K562 (cell line): ENCODE results near the gene ATP13A4. TPM values are rescaled to one million over a fixed set of nuclear protein-coding genes. Genes with fewer than 3 reads are reported as not detected.

Experiments
- ATAC-seq: fragments of 200-7000 bp; cut with Tn5 transposase; 3 replicates; pipeline ENCODE4 v1.9.1; 2020; ENCODE audit warnings: moderate library complexity
- BruUV-seq: library from RNA; stranded (reverse); fragments of 400-500 nt; replicated peaks from 2 replicates; lab custom pipeline; 2021; lab: Mats Ljungman, UMichigan
- CTCF ChIA-PET: fragments of 300-600 bp; formaldehyde crosslinking; extraction: SDS; loops from one replicate; lab custom pipeline; 2021; ENCODE audit warnings: low intra/inter-chr PET ratio; lab: Yijun Ruan, JAX
- POLR2A ChIA-PET: fragments of 300-600, 350-650 bp; sonication (Branson Sonifier 250); formaldehyde crosslinking; extraction: SDS; loops from one replicate; lab custom pipeline; 2021; ENCODE audit warnings: antibody characterized with exemption, inconsistent platforms; lab: Yijun Ruan, JAX
- DNase-seq, 4 experiments: peaks; one replicate each; pipeline versions ENCODE4 v3.0.0 to v3.0.0-alpha.2; 2011 to 2018; ENCODE audit warnings: low spot score in 3 of 4, mixed read lengths in 3 of 4; ENCODE audit errors: extremely low read depth in 1 of 4
- FAIRE-seq: peaks from 2 replicates; lab custom pipeline; 2011; peaks lifted over from hg19 to GRCh38; lab: Jason Lieb, UNC
- H2AFZ ChIP-seq: 2 replicates; pipeline ENCODE4 v1.6.0; 2011; ENCODE audit warnings: low read depth, low read length, control low read depth, inconsistent platforms
- H3K27ac ChIP-seq: fragments of 200-600 bp; 3 replicates; pipeline ENCODE4 v1.8.0; 2011; ENCODE audit warnings: low read depth, mild to moderate bottlenecking, control low read depth, inconsistent platforms, low read length, moderate library complexity, mixed read lengths; ENCODE audit errors: extremely low read depth
- H3K27me3 ChIP-seq, 2 experiments: fragments of 300-600 bp in 1 of 2; 2 replicates in 1 of 2; 3 replicates in 1 of 2; pipeline versions ENCODE4 v1.6.0 to v1.8.0; 2011; ENCODE audit warnings: inconsistent platforms in 2 of 2, low read length in 2 of 2, mild to moderate bottlenecking in 1 of 2, mixed read lengths in 1 of 2, moderate library complexity in 1 of 2; ENCODE audit not compliant: control insufficient read depth in 2 of 2, insufficient read depth in 2 of 2
- H3K36me3 ChIP-seq: fragments of 300-600 bp; 3 replicates; pipeline ENCODE4 v1.8.0; 2011; ENCODE audit warnings: mild to moderate bottlenecking, low read length, inconsistent platforms; ENCODE audit not compliant: control insufficient read depth, insufficient read depth
- H3K4me1 ChIP-seq, 2 experiments: fragments of 200-600 bp in 1 of 2; replicated peaks in 1 of 2; 2 replicates in 1 of 2; 3 replicates in 1 of 2; pipeline versions ENCODE4 v1.5.1 to v1.8.0; 2011; ENCODE audit warnings: inconsistent platforms in 2 of 2, low read length in 2 of 2, mild to moderate bottlenecking in 1 of 2, mixed read lengths in 1 of 2, moderate library complexity in 1 of 2; ENCODE audit not compliant: control insufficient read depth in 2 of 2, insufficient read depth in 2 of 2
- H3K4me2 ChIP-seq: 2 replicates; pipeline ENCODE4 v1.6.1; 2011; ENCODE audit warnings: low read length, control low read depth, inconsistent platforms, mixed read lengths; ENCODE audit not compliant: insufficient read depth
- H3K4me3 ChIP-seq: fragments of 200-600 bp; sonication (generic), shearing (Covaris generic); 2 replicates; pipeline ENCODE4 v1.5.1; 2016; ENCODE audit warnings: control low read depth, inconsistent platforms
- H3K79me2 ChIP-seq: fragments of 200-600 bp; 3 replicates; pipeline ENCODE4 v1.8.0; 2011; ENCODE audit warnings: low read length, inconsistent platforms; ENCODE audit not compliant: control insufficient read depth, insufficient read depth
- H3K9ac ChIP-seq, 2 experiments: 2 replicates each; pipeline versions ENCODE4 v1.6.0 to v1.6.1; 2011; ENCODE audit warnings: low read depth in 2 of 2, low read length in 2 of 2, control low read depth in 1 of 2, inconsistent platforms in 1 of 2, mild to moderate bottlenecking in 1 of 2, mixed read lengths in 1 of 2; ENCODE audit not compliant: insufficient read depth in 1 of 2
- H3K9me1 ChIP-seq: one replicate; pipeline ENCODE4 v1.6.0; 2011; ENCODE audit warnings: inconsistent platforms, mild to moderate bottlenecking, low read length, moderate library complexity; ENCODE audit not compliant: control insufficient read depth, insufficient read depth
- H3K9me3 ChIP-seq: replicated peaks from 2 replicates; pipeline ENCODE4 v1.5.1; 2011; ENCODE audit warnings: low read depth, low read length, inconsistent platforms; ENCODE audit not compliant: control insufficient read depth, insufficient read depth
- H4K20me1 ChIP-seq: replicated peaks from 2 replicates; pipeline ENCODE4 v1.6.1; 2011; ENCODE audit warnings: low read length, inconsistent platforms, mixed read lengths; ENCODE audit not compliant: control insufficient read depth, insufficient read depth
- PHF8 ChIP-seq: fragments of 200-600 bp; sonication (generic); IDR thresholded peaks from 2 replicates; pipeline ENCODE4 v1.6.1; 2012; ENCODE audit warnings: mixed run types, mild to moderate bottlenecking, inconsistent platforms, low read length, moderate library complexity, borderline replicate concordance
- RBBP5 ChIP-seq: fragments of 200-600 bp; sonication (generic); IDR thresholded peaks from 2 replicates; pipeline ENCODE4 v1.6.1; 2012; ENCODE audit warnings: borderline replicate concordance, mild to moderate bottlenecking, low read length, control low read depth, inconsistent platforms; ENCODE audit not compliant: insufficient read depth, poor library complexity, severe bottlenecking
- RBM39 ChIP-seq: fragments of 200-400 bp; formaldehyde crosslinking; optimal IDR thresholded peaks from 2 replicates; pipeline ENCODE3; 2018; ENCODE audit warnings: low read depth, low read length
- TAL1 ChIP-seq: fragments of 450-650 bp; IDR thresholded peaks from 2 replicates; pipeline ENCODE4 v1.6.1; 2016; ENCODE audit warnings: mild to moderate bottlenecking
- ZBTB2 ChIP-seq: fragments of 450-650 bp; IDR thresholded peaks from 2 replicates; pipeline ENCODE4 v1.6.1; 2016; ENCODE audit warnings: antibody characterized with exemption
- WGBS: fragments of 100-300 bp; shearing (Covaris generic); methylation state at CpG from one replicate; pipeline ENCODE4 v1.1.6; 2016; ENCODE audit warnings: low coverage, mixed read lengths; ENCODE audit not compliant: insufficient coverage; ENCODE audit errors: missing lambda C conversion rate; 5-methylcytosine and 5-hydroxymethylcytosine counted together
- in situ Hi-C: fragments of 300-500 bp; cut with MboI; formaldehyde crosslinking; loops from 4 replicates; pipeline ENCODE4 v1.15.0; 2018; ENCODE audit warnings: inconsistent platforms, mixed read lengths
- intact Hi-C: fragments of 100-400 bp; cut with micrococcal nuclease; formaldehyde crosslinking; loops from 2 replicates; pipeline ENCODE4 v1.14.2; 2022
- polyA plus RNA-seq, 8 experiments: library from polyadenylated mRNA; depleted of rRNA in 4 of 8; stranded (reverse) in 5 of 8; unstranded in 3 of 8; fragments of >200 nt; fragmentation: Nextera tagmentation in 2 of 8; fragmentation: Illumina TruSeq in 1 of 8; extraction: Ambion mirVana in 2 of 8; extraction: Trizol in 1 of 8; gene quantifications; 2 replicates each; pipeline versions ENCODE4 v1.2.1 to v1.2.3, GENCODE V29; 2011 to 2014; ENCODE audit warnings: inconsistent platforms in 1 of 8, missing spikeins in 1 of 8
- total RNA-seq, 7 experiments: library from RNA; depleted of rRNA in 6 of 7; stranded (reverse); fragments of >200 nt in 6 of 7; fragmentation: Illumina TruSeq in 2 of 7; extraction: Trizol in 2 of 7; gene quantifications; 2 replicates each; pipeline versions ENCODE4 v1.2.1 to v1.2.3, GENCODE V29; 2011 to 2021; ENCODE audit warnings: low replicate concordance in 1 of 7

Gene ATP13A4
- total and polyA plus RNA-seq, 9 of the 15 experiments (the other 6 are each of a cell fraction or from before 2014, with no cell fraction given) = 0.03 to 0.14 (median 0.07) TPM; not detected in 6

DNA sequence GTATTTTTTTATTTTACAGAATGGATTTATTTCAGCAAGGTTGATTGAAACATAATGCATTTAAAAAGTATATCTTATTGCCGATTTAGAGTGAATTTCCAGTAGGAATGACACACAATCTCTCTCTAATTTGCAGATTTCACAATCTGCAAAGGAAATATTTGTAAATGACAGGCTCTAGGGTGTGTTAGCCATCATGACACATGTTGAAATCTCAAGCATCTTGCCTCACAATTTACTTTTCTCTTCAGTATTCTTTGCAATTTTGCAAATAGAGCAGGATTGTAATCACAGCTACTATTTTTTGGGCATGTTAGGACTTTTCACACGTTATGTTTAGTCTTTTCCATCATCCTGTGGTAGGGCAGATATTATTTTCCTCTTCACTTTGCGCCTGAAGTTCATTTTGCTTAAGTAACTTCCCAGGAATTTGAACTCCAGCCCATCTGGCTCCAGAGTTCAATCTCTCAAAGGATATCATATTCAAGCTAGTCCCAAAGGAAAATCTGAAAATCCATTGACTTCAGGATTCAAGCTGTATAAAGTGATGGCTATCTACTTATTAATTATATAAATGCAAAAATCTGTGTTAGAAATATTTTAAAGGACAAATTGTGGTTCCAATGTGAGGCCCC is 55.4 kb downstream of the ATP13A4 start:
- intact Hi-C loops (no loop called here), in situ Hi-C loops (no loop called here)
- H3K27ac ChIP-seq = no peak overlapping the region
- ChIA-PET CTCF (no interaction called here), POLR2A (no interaction called here)
- BruUV-seq = no TSS peak
- ATAC-seq = no peak
- H2AFZ ChIP-seq = no peak overlapping the region
- TF ChIP-seq RBM39 (no peak), PHF8 (no peak), ZBTB2 (no peak), RBBP5 (no peak), TAL1 (no peak)
- TF ChIP-seq, all 486 proteins: peak for 0
- 2% methylated on average over 3 of the region's 3 CpGs for WGBS
- DNase-seq (no peak), FAIRE-seq (no peak)
- Histone ChIP-seq H3K4me3 (no peak overlapping the region), H4K20me1 (no peaks in the 10 kb centered on the region), H3K4me2 (no peak overlapping the region), H3K9me1 (no peaks in the 10 kb centered on the region), H3K79me2 (no peaks in the 10 kb centered on the region), H3K27me3 (no peaks in the 10 kb centered on the region; a peak in 1 of 5 replicates), H3K9me3 (no peaks in the 10 kb centered on the region), H3K36me3 (no peaks in the 10 kb centered on the region), H3K9ac (no peak overlapping the region), H3K4me1 (no peaks in the 10 kb centered on the region)
